Activated T-helper 2 cell treated with anti-CD3 and anti-CD28 coated beads, Interferon-gamma antibody, Interleukin-2, Interleukin-4, amounts not matched to agents 10 μg/mL and 5 μg/mL and 100 μg/mL, durations not matched to agents 14 hours and 24 hours and 36 hours (primary cell): ENCODE results near the gene RNF26. TPM values are rescaled to one million over a fixed set of nuclear protein-coding genes. Genes with fewer than 3 reads are reported as not detected.

Experiments
- DNase-seq: peaks from one replicate; pipeline ENCODE4 v3.0.0; 2021; ENCODE audit warnings: low spot score
- H3K27ac Mint-ChIP-seq: one replicate; pipeline ENCODE4 v1.8.0; 2021; ENCODE audit warnings: mixed read lengths
- H3K27me3 Mint-ChIP-seq: one replicate; pipeline ENCODE4 v1.8.0; 2021; ENCODE audit warnings: low read depth, mixed read lengths
- H3K36me3 Mint-ChIP-seq: one replicate; pipeline ENCODE4 v1.8.0; 2021; ENCODE audit warnings: low read depth, mixed read lengths
- H3K4me1 Mint-ChIP-seq: one replicate; pipeline ENCODE4 v1.8.0; 2021; ENCODE audit warnings: low read depth, mixed read lengths
- H3K4me3 Mint-ChIP-seq: one replicate; pipeline ENCODE4 v1.8.0; 2021; ENCODE audit warnings: low read depth, mild to moderate bottlenecking, moderate library complexity, mixed read lengths
- H3K9me3 Mint-ChIP-seq: one replicate; pipeline ENCODE4 v1.8.0; 2021; ENCODE audit warnings: mixed read lengths
- intact Hi-C: fragments of 100-400 bp; cut with micrococcal nuclease; formaldehyde crosslinking; loops from one replicate; pipeline ENCODE4 v1.15.1; 2023
- total RNA-seq: library from RNA; stranded (reverse); gene quantifications from 2 replicates; pipeline ENCODE4 v1.2.3, GENCODE V29; 2022

RNF26 gene
- total RNA-seq, 1 donor from 2014 or later, result 32.6 TPM

- Mint-ChIP-seq H3K27me3 (peaks cover 14% of the 10 kb centered on the region), H3K4me1 (peaks cover 29% of the 10 kb centered on the region), H3K9me3 (no peaks in the 10 kb centered on the region), H3K36me3 (peaks cover 8% of the 10 kb centered on the region), H3K4me3 (peak overlapping the region; percentile 22), H3K27ac (peak overlapping the region; percentile 90)
- no peak for DNase-seq
- intact Hi-C loops, result loop anchor here (5.0 kb wide), 2 partner anchors 70 to 265 kb away; partner anchors contain the start of gene VPS11
Measured at GRCh38 chr11:119332111-119332765, 2.1 kb upstream of the RNF26 start.

- peaks cover 20% of the 10 kb centered on the region for H3K27me3 Mint-ChIP-seq
- peak overlapping the region; percentile 99 for H3K27ac Mint-ChIP-seq
- H3K9me3 Mint-ChIP-seq, result no peaks in the 10 kb centered on the region
- peaks cover 40% of the 10 kb centered on the region for H3K4me1 Mint-ChIP-seq
- DNase-seq, result no peak
- peaks cover 19% of the 10 kb centered on the region for H3K36me3 Mint-ChIP-seq
- peak overlapping the region; percentile 100 for H3K4me3 Mint-ChIP-seq
- intact Hi-C loops, result loop anchor here (2.0 kb wide), 1 partner anchor 14 kb away; no protein-coding TSS in a partner anchor
Measured at GRCh38 chr11:119335091-119335654, 846 bp downstream of the RNF26 start.

- Mint-ChIP-seq H3K27ac (peak overlapping the region; percentile 14), H3K4me3 (peak overlapping the region; percentile 100), H3K27me3 (peaks cover 15% of the 10 kb centered on the region), H3K4me1 (peaks cover 40% of the 10 kb centered on the region), H3K9me3 (no peaks in the 10 kb centered on the region), H3K36me3 (peaks cover 19% of the 10 kb centered on the region)
- intact Hi-C loops, result loop anchor here (2.0 kb wide), 1 partner anchor 15 kb away; no protein-coding TSS in a partner anchor
- DNase-seq, result no peak
Measured at GRCh38 chr11:119335655-119336543, 1.6 kb downstream of the RNF26 start.

DNA sequence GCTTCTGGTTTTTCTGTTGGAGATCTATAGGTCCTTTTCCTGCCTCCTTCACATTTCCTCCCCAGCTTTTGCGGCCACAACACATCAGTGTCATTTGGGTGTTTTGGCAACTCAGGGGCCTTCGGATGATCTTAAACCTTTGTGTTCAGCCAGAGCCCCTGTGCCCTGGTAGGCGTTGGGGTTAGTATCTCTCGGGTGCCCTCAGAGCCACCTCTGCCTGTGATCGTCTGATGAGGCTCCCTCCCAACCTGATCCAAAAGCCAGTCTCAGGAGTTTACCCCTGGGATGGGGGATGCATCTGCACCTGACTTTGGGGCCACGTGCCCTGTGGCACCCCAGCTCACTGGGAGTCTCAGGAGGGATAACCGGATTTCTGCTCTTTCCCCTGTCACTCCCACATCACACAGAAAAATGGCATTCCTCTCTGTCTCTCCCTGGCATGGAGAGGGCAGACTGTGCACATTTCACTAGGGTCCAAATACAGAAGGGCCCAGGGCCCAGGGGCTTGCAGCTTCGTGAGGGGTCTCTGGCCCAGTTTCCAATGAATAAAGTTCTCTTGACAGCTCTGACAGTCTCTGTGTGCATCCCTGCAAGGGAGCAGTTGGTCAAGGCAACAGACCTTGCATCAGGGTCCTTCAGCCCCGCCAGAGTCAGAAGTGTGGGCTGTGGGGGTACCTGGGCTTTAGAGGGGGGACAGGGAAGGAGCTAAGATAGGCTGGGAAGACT, 2.6 kb downstream of the RNF26 start:
- peak overlapping the region; percentile 76 for H3K4me3 Mint-ChIP-seq
- no peak for DNase-seq
- intact Hi-C loops, result no loop called here
- H3K27me3 Mint-ChIP-seq, result peaks cover 23% of the 10 kb centered on the region
- no peaks in the 10 kb centered on the region for H3K9me3 Mint-ChIP-seq
- H3K36me3 Mint-ChIP-seq, result peaks cover 19% of the 10 kb centered on the region
- H3K4me1 Mint-ChIP-seq, result peaks cover 43% of the 10 kb centered on the region
- H3K27ac Mint-ChIP-seq, result no peak overlapping the region

- peaks cover 40% of the 10 kb centered on the region for H3K4me1 Mint-ChIP-seq
- intact Hi-C loops, result no loop called here
- H3K4me3 Mint-ChIP-seq, result no peak overlapping the region
- peaks cover 29% of the 10 kb centered on the region for H3K27me3 Mint-ChIP-seq
- peaks cover 19% of the 10 kb centered on the region for H3K36me3 Mint-ChIP-seq
- H3K9me3 Mint-ChIP-seq, result no peaks in the 10 kb centered on the region
- no peak overlapping the region for H3K27ac Mint-ChIP-seq
- DNase-seq, result no peak
Measured at GRCh38 chr11:119337581-119338317, 3.4 kb downstream of the RNF26 start.

- intact Hi-C loops, result no loop called here
- Mint-ChIP-seq H3K27ac (no peak overlapping the region), H3K4me1 (peaks cover 38% of the 10 kb centered on the region), H3K9me3 (no peaks in the 10 kb centered on the region), H3K4me3 (no peak overlapping the region), H3K27me3 (peaks cover 34% of the 10 kb centered on the region), H3K36me3 (peaks cover 19% of the 10 kb centered on the region)
- DNase-seq, result peak; percentile 59
Measured at GRCh38 chr11:119338318-119338890, 4.1 kb downstream of the RNF26 start.

DNA sequence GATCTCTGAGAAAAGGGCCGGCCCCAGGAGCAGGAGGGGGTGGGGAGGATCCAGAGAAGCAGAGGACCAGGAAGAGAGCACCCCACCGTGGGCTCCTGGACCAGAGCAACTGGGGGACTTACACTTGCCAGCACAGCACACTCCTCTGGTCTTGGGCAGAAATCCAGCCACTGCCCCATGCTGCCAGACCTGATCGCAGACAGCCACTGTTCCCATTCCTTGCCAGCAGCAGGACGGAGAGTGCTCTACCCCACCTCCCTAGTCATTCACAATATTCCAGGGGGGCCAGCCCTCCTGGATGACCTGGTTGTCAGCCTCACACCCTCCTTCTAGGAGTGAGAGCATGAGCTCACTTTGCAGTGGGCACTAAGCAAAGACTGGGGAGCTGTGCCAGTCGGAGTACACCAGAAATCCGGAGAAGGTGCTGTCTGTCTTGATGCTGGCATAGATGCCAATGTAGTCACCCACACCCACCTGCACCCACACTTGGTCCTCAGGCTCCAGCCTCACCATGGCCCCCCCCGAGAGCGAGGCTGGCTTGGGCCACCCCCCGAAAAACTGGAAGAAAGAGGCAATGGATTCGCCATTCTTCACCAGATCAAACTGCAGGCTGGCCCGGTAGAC, 4.8 kb downstream of the RNF26 start:
- no peak for DNase-seq
- Mint-ChIP-seq H3K9me3 (no peaks in the 10 kb centered on the region), H3K27me3 (peaks cover 36% of the 10 kb centered on the region), H3K36me3 (peaks cover 19% of the 10 kb centered on the region), H3K27ac (no peak overlapping the region), H3K4me1 (peaks cover 34% of the 10 kb centered on the region), H3K4me3 (peak overlapping the region; percentile 44)
- intact Hi-C loops, result no loop called here

- intact Hi-C loops, result no loop called here
Measured at GRCh38 chr11:119339589-119340334, 5.4 kb downstream of the RNF26 start.

DNA sequence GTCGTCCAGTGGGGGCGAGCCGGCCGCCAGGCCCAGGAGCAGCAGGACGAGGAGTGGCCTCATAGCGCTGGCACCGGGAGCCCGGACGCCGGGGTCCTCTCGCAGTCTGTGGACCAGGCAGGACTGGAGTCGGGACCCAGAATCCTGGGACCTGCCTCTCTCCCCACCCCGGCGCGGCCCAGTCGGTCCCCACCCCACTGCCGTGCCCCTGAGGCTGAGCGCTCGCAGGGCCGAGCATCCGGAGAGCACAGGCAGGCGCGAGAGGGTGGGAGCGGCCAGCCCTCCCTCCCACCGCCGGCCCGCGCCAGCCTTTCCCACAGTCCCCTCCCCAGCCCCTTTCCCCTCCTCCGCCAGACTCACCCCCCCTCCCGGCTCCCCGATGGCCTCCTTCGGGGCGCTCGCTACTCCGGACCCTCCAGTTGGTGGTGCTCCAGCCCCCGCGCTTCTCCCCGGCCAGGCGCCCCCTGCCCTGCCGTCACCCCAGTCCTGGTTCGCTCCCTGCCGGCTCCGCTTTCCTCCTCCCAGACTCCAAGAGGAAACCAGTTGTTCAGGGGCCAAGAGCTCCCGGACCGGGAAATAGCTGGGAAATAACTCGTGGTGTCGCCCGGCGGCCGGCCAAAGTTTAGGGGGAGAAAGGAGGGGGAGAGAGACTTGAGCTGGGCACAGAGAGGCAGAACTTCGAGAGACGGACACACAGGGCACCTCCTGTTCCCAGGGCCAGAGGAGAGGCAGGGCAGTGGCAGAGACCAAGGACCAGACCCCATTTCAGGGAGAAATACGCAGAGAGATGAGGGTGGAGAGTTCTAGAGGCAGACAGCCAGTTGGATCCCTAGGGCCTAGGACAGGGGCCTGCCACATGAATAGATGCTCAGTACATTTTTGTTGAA, 6.3 kb downstream of the RNF26 start, which contains the start of gene C1QTNF5:
Gene C1QTNF5, minus strand, starts transcription at position 549 of the 887 bp plus-strand sequence. Its CDS starts 486 bp downstream, at position 63.
- intact Hi-C loops, result no loop called here
- H3K9me3 Mint-ChIP-seq, result no peaks in the 10 kb centered on the region
- H3K4me3 Mint-ChIP-seq, result no peak within 1 kb of the TSS
- H3K27ac Mint-ChIP-seq, result no peak within 1 kb of the TSS
- peaks cover 40% of the 10 kb centered on the region for H3K27me3 Mint-ChIP-seq
- peaks cover 19% of the 10 kb centered on the region for H3K36me3 Mint-ChIP-seq
- peaks cover 26% of the 10 kb centered on the region for H3K4me1 Mint-ChIP-seq
- DNase-seq, result no peak

More at GRCh38 chr11:119339589-119340334, 5.4 kb downstream of the RNF26 start:
- no peaks in the 10 kb centered on the region for H3K9me3 Mint-ChIP-seq
- peaks cover 19% of the 10 kb centered on the region for H3K36me3 Mint-ChIP-seq
- peaks cover 33% of the 10 kb centered on the region for H3K4me1 Mint-ChIP-seq
- H3K27me3 Mint-ChIP-seq, result peaks cover 36% of the 10 kb centered on the region
- peak; percentile 45 for DNase-seq
- H3K4me3 Mint-ChIP-seq, result peak overlapping the region; percentile 44
- no peak overlapping the region for H3K27ac Mint-ChIP-seq
